SK-N-MC (cell line): ENCODE measurements around the gene SPATA24.

Experiments used
- EZH2 ChIP-seq: fragments of 200-600 bp; sonication (generic); IDR thresholded peaks from one replicate; pipeline ENCODE4 v1.6.1; 2017; ENCODE audit warnings: antibody characterized with exemption
- POLR2AphosphoS5 ChIP-seq: IDR thresholded peaks from 2 replicates; pipeline ENCODE4 v1.6.1; 2012; ENCODE audit warnings: mild to moderate bottlenecking, low read depth, low read length, borderline replicate concordance

GRCh38 chr5:139384591-139385051 lies 19.3 kb downstream of the SPATA24 start:
- TF ChIP-seq EZH2 (no peak), POLR2AphosphoS5 (no peak)
